Testis (tissue), 2 donors: ENCODE data around the gene KLRK1.
"Not testable (repeated sequence)": the region's sequence is repeated elsewhere in the genome, so short reads cannot be mapped to it uniquely, and the experiment has no call there.

Experiments
- CTCF ChIP-seq, 3 experiments: fragments of 450-650 bp in 2 of 3; fragments of 200-600 bp in 1 of 3; sonication (generic) in 1 of 3; IDR thresholded peaks; one replicate each; pipeline ENCODE4 v1.5.1; 2016 to 2019; ENCODE audit warnings: antibody characterized with exemption in 3 of 3, mild to moderate bottlenecking in 2 of 3, moderate library complexity in 1 of 3
- POLR2A ChIP-seq: fragments of 450-650 bp; IDR thresholded peaks from one replicate; pipeline ENCODE4 v1.6.1; 2017; ENCODE audit warnings: antibody characterized with exemption, mild to moderate bottlenecking, moderate library complexity

- not testable (repeated sequence) for TF ChIP-seq POLR2A; CTCF (IDR thresholded peaks at IDR 0.05)
Measured at GRCh38 chr12:10420334-10420733, 30.5 kb upstream of the KLRK1 start, which contains the start of gene KLRC3.
